ENCODE measurements around the gene CRYZL1. TPM values are rescaled to one million over a fixed set of nuclear protein-coding genes. Genes with fewer than 3 reads are reported as not detected.

Gene CRYZL1
- total and polyA plus RNA-seq, 2 of the 8 experiments (the other 6 are each of a cell fraction or from before 2014, with no cell fraction given) = 15.6 to 15.8 TPM

DNA sequence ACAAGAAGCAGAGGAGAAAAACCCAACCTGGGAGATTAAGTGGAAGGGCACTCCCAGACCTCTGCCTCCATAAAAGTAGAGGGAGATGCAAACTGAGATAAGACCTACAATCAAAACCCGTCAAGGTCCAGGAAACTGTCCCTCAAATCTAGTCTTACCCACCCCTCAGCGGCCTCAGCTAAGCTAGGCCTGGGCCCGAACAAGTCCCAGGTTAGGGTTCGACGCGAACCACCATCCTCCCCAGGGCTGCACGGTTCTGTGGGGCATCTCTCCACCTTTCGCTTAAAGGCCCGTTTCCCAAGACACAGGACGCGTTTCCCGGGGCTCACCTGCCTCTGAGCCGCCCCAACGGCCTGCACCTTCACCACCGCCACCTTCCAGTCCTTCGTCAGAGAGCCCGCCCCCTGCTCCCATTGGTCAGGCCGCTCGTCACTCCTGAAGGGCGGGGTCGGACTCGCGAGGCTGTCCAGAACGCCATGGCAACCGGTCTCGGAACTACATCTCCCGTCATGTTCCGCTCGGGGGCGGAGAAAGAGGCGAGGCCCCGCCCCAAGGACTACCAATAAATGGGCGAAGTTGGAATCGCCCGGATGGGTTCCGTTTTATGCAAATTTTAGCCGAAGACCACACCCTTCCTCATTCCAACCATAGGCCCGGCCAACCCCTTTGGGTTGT, at the start of gene CRYZL1 (continued):
- TF ChIP-seq KDM4A (IDR thresholded peaks at IDR 0.05; ENCODE audit: low read depth, low read length, severe bottlenecking) (peak; percentile 75), CBX5 (IDR thresholded peaks at IDR 0.05; ENCODE audit: low read depth, low read length) (no peak), ASH2L (IDR thresholded peaks at IDR 0.05; ENCODE audit: low read length) (peak; percentile 65), CEBPB (IDR thresholded peaks at IDR 0.05; ENCODE audit: low read depth, low read length) (no peak), BACH1 (IDR thresholded peaks at IDR 0.05; ENCODE audit: low read length) (no peak), RFX5 (IDR thresholded peaks at IDR 0.05; ENCODE audit: borderline replicate concordance, low read depth, low read length) (no peak), HDAC6 (IDR thresholded peaks at IDR 0.05; ENCODE audit: low read depth, low read length) (no peak), JUN (IDR thresholded peaks at IDR 0.05; ENCODE audit: low read depth, low read length) (no peak), ATF2 (IDR thresholded peaks at IDR 0.05; ENCODE audit: low read length) (no peak), NRF1 (IDR thresholded peaks at IDR 0.05; ENCODE audit: low read depth, low read length) (no peak), CTCF (IDR thresholded peaks at IDR 0.05; ENCODE audit: control extremely low read depth in 1 of 3, insufficient read depth in 1 of 3, low read depth in 1 of 3, low read length in 3 of 3) (peak in 1 of 3 experiments; percentile 12; a peak in 1 of 4 replicates), SP1 (IDR thresholded peaks at IDR 0.05; ENCODE audit: low read depth, low read length) (peak; percentile 94)
- TF ChIP-seq, protein P1, sequence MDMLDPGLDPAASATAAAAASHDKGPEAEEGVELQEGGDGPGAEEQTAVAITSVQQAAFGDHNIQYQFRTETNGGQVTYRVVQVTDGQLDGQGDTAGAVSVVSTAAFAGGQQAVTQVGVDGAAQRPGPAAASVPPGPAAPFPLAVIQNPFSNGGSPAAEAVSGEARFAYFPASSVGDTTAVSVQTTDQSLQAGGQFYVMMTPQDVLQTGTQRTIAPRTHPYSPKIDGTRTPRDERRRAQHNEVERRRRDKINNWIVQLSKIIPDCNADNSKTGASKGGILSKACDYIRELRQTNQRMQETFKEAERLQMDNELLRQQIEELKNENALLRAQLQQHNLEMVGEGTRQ (IDR thresholded peaks at IDR 0.05; ENCODE audit: low read length) = no peak

All from H1 (cell line).